ENCODE results near the gene ARPC1B.

Gene ARPC1B

GRCh38 chr7:99438573-99439480 is 64.3 kb downstream of the ARPC1B start, which contains the start of the genes CPSF4 and PTCD1:
TSS of gene CPSF4 (plus strand) at chr7:99438943. CDS start at chr7:99439083, 140 bp downstream.
TSS of gene PTCD1 (minus strand) at chr7:99438798. CDS start at chr7:99435242, 3,556 bp downstream.
- Histone ChIP-seq H3K4me3 (peak within 1 kb of the TSS; percentile 96), H3K27ac (peak within 1 kb of the TSS; percentile 68 to 92)
- no peak for TF ChIP-seq CTCF (IDR thresholded peaks at IDR 0.05)
- peak; percentile 96 for DNase-seq (ENCODE audit: low spot score)

DNA sequence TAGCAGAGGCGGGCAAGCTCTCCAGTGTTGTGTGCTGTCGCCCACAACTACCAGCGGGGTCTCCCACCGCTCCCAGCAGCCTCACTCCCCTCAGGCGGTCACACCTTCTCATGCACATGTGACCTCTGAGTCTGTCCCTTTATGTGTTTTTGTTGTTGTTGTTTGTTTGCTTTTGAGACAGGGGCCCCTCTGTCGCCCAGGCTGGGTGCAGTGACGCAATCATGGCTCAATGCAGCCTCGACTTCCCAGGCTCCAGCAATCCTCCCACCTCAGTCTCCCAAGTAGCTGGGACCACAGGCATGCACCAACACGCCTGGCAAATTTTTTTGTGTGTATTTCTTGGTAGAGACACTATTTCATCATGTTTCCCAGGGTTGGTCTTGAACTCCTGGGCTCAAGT is 65.7 kb downstream of the ARPC1B start:
- no peak for DNase-seq (ENCODE audit: low spot score)
- Histone ChIP-seq H3K4me3 (peak overlapping the region; percentile 96), H3K27ac (no peak overlapping the region)
- TF ChIP-seq CTCF (IDR thresholded peaks at IDR 0.05) = no peak
